Heart right ventricle (tissue), 16 donors: Measurements from ENCODE around the gene DOHH. TPM values are rescaled to one million over a fixed set of nuclear protein-coding genes. Genes with fewer than 3 reads are reported as not detected.

Source experiments
- ATAC-seq, 8 donors: fragments of 200-7000 bp; cut with Tn5 transposase; one replicate each; pipeline ENCODE4 v1.9.1; 2020; ENCODE audit warnings: mild to moderate bottlenecking in 8 of 8, moderate library complexity in 8 of 8, moderate number of reproducible peaks in 1 of 8
- DNase-seq, 2 donors: peaks; one replicate each; pipeline ENCODE4 v3.0.0-alpha.2; 2020
- H3K27ac ChIP-seq, 10 donors: fragments of 200-600 bp; sonication (generic) in 2 of 10; one replicate each; pipeline versions ENCODE4 v1.5.0 to v1.8.0; 2020 to 2022; ENCODE audit warnings: mild to moderate bottlenecking in 3 of 10
- H3K27me3 ChIP-seq, 7 donors: fragments of 200-600 bp; one replicate each; pipeline ENCODE4 v1.8.0; 2021 to 2022; ENCODE audit warnings: mild to moderate bottlenecking in 2 of 7
- H3K36me3 ChIP-seq, 9 donors: fragments of 200-600 bp; sonication (generic) in 1 of 9; one replicate each; pipeline versions ENCODE4 v1.5.0 to v1.8.0; 2020 to 2022; ENCODE audit warnings: mild to moderate bottlenecking in 2 of 9
- H3K4me1 ChIP-seq, 9 donors: fragments of 200-600 bp; sonication (generic) in 1 of 9; one replicate each; pipeline versions ENCODE4 v1.5.0 to v1.8.0; 2020 to 2022; ENCODE audit warnings: mild to moderate bottlenecking in 4 of 9
- H3K4me3 ChIP-seq, 10 donors: fragments of 200-600 bp; sonication (generic) in 2 of 10; one replicate each; pipeline versions ENCODE4 v1.5.0 to v1.8.0; 2020 to 2022; ENCODE audit warnings: mild to moderate bottlenecking in 7 of 10, moderate library complexity in 2 of 10
- H3K9me3 ChIP-seq, 11 donors: fragments of 200-600 bp in 10 of 11; sonication (generic) in 2 of 11; one replicate each; pipeline versions ENCODE4 v1.5.0 to v1.8.0; 2013 to 2022; ENCODE audit warnings: mild to moderate bottlenecking in 2 of 11, control low read depth in 1 of 11, moderate library complexity in 1 of 11
- CTCF ChIP-seq, 9 donors: fragments of 200-600 bp; sonication (generic) in 2 of 9; IDR thresholded peaks; one replicate each; pipeline versions ENCODE4 v1.5.0 to v1.8.0; 2021 to 2022; ENCODE audit warnings: antibody characterized with exemption in 9 of 9, mild to moderate bottlenecking in 5 of 9, moderate library complexity in 1 of 9
- WGBS, 2 donors: extraction: QIAGEN DNeasy Blood & Tissue Kit; methylation state at CpG; one replicate each; pipeline ENCODE4 v1.1.7; 2013; ENCODE audit warnings: inconsistent platforms in 1 of 2; 5-methylcytosine and 5-hydroxymethylcytosine counted together
- intact Hi-C, 10 donors: fragments of 100-400 bp; cut with DNase I; formaldehyde crosslinking; loops; one replicate each; pipeline versions ENCODE4 v1.11.1 to v1.14.2; 2022
- polyA plus RNA-seq, 2 donors: library from polyadenylated mRNA; stranded (reverse); fragments of 200-250 nt; gene quantifications; one replicate each; pipeline ENCODE4 v1.2.3, GENCODE V29; 2013
- total RNA-seq, 10 donors: library from RNA; stranded (reverse); fragmentation: NEBNext Ultra II Directional in 3 of 10; extraction: Animal tissue kit (Norgen Biotek cat#: 25700) in 3 of 10; gene quantifications; one replicate each; pipeline versions ENCODE4 v1.2.1 to v1.2.4, GENCODE V29; 2021 to 2023
- donor health status: Arrhythmogenic right ventricular cardiomyopathy.
- donor health status: ischemic (EF 13 %, LVEDD 7.1; RV severe dilation, severe dysfunction).
- donor health status: healthy with polysubstance abuse.
- donor health status: DM: no; HTN: yes; CAD: no.
- donor health status: DM: no; HTN: no; CAD: no.
- donor health status: ischemic (EF 25% LVEDD 6.9; RV normal size, moderate dysfunction).
- donor health status: ischemic (EF 25% LVEDD 5.7; RV mildly dilated, moderate dysfunction).
- donor health status: healthy.
- donor health status: DM: yes; HTN: yes; CAD: no.
- donor health status: Ischemic cardiomyopathy.
- donor health status: ischemic (EF 35%, LVEDD 5.7; RV mildly dilated, moderate dysfunction).
- donor health status: nonischemic (EF 11% LVEDD 7.7; RV severe dilation, severe dysfunction).
- donor health status: DM: yes; HTN: yes; CAD: no.
- donor health status: PGD.
- donor health status: ischemic (EF 29% LVEDD 5.4; RV normal size, mild dysfunction).
- donor health status: nonischemic (EF 23%, LVEDD 6.1; RV moderate dilation, normal function).

DOHH gene
- total and polyA plus RNA-seq, 12 donors: 7.2 to 30.4 (median 10.3) TPM

- Histone ChIP-seq H3K9me3 (no peaks in the 10 kb centered on the region), H3K27me3 (no peaks in the 10 kb centered on the region), H3K36me3 (peaks cover 0 to 81% (median 5%) of the 10 kb centered on the region in 9 donors), H3K27ac (peak overlapping the region; percentile 41 to 83 (median 74)), H3K4me3 (peak overlapping the region in 3 of 10 donors; percentile 5 to 28 (median 11)), H3K4me1 (peaks cover 15 to 57% (median 33%) of the 10 kb centered on the region in 9 donors)
- TF ChIP-seq CTCF (IDR thresholded peaks at IDR 0.05): peak in 1 of 9 donors; percentile 18
- intact Hi-C loops: no loop called here
- WGBS, 2 donors: 26 to 28% methylated on average over 33 of the region's 33 CpGs
- ATAC-seq: peak; percentile 70 to 94 (median 89)
- DNase-seq: peak; percentile 71 to 76
Measured at GRCh38 chr19:3443840-3444694, 56.4 kb downstream of the DOHH start.

- Histone ChIP-seq H3K4me1 (peaks cover 15 to 57% (median 33%) of the 10 kb centered on the region in 9 donors), H3K27me3 (no peaks in the 10 kb centered on the region), H3K9me3 (no peaks in the 10 kb centered on the region), H3K36me3 (peaks cover 0 to 83% (median 4%) of the 10 kb centered on the region in 9 donors), H3K4me3 (no peak overlapping the region), H3K27ac (peak overlapping the region in 5 of 10 donors; percentile 15 to 83 (median 80))
- DNase-seq (no peak), ATAC-seq (no peak)
- 84 to 87% methylated on average over 15 of the region's 15 CpGs for WGBS, 2 donors
- TF ChIP-seq CTCF (IDR thresholded peaks at IDR 0.05): no peak
- intact Hi-C loops: no loop called here
Measured at GRCh38 chr19:3442487-3443071, 57.9 kb downstream of the DOHH start.

- WGBS, 2 donors: 68 to 73% methylated on average over 14 of the region's 14 CpGs
- ATAC-seq (no peak), DNase-seq (no peak)
- Histone ChIP-seq H3K27me3 (no peaks in the 10 kb centered on the region), H3K9me3 (no peaks in the 10 kb centered on the region), H3K4me1 (peaks cover 15 to 57% (median 33%) of the 10 kb centered on the region in 9 donors), H3K4me3 (no peak overlapping the region), H3K36me3 (peaks cover 0 to 84% (median 5%) of the 10 kb centered on the region in 9 donors), H3K27ac (peak overlapping the region in 6 of 10 donors; percentile 22 to 82 (median 45))
- TF ChIP-seq CTCF (IDR thresholded peaks at IDR 0.05): no peak
- intact Hi-C loops: no loop called here
Measured at GRCh38 chr19:3441986-3442329, 58.5 kb downstream of the DOHH start.

DNA sequence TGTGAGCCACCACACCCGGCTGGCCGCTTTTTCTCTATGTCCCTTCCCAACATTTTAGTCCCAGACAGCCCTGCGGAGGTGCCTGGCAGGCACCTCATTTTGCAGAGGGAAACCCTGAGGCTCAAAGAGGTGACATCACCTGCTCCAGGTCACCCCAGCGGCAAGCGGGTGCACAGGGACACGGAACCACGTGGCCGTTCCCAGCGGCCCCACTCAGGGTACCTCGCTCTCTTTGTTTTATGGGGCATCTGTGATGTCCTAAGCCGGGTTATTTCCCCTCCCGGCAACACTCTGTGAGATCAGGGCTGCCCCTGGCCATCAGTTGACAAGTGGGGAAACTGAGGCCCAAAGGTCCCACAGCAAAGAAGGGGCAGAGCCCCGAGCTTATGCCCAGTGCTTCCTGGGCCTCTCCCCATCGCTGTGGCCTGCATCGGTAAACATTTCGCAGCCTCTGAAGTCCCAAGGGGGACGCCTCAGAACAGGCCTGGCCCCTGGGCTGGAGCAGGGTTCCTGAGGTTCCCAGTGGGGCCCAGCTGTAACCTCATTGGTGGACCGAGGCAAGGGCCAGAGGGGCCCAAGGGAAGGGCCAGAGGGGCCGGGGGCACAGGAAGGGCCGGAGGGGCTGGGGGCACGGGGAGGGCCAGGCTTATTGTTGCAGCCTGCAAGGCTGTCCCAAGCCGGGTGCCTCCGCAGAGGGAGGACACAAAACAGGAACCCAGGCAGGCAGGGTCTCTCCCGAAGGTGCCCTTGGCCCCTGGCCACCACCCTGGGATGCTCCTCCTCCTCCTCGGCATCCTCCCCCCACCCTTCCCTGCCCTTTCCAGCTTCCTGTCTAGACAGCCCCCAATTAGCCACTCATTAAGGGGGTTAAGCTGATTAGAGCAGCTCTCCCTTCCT, 59.1 kb downstream of the DOHH start:
- peaks cover 0 to 85% (median 9%) of the 10 kb centered on the region in 9 donors for H3K36me3 ChIP-seq
- no peaks in the 10 kb centered on the region for H3K27me3 ChIP-seq
- TF ChIP-seq CTCF (IDR thresholded peaks at IDR 0.05): no peak
- ATAC-seq: no peak
- peak overlapping the region in 6 of 10 donors; percentile 22 to 82 (median 45) for H3K27ac ChIP-seq
- WGBS, 2 donors: 74 to 78% methylated on average over 25 of the region's 25 CpGs
- H3K4me1 ChIP-seq: peaks cover 15 to 56% (median 32%) of the 10 kb centered on the region in 9 donors
- H3K9me3 ChIP-seq: no peaks in the 10 kb centered on the region
- DNase-seq: no peak
- H3K4me3 ChIP-seq: no peak overlapping the region
- intact Hi-C loops: no loop called here
